HFFc6 (cell line): ENCODE measurements around the gene CLIC5. TPM values are rescaled to one million over a fixed set of nuclear protein-coding genes. Genes with fewer than 3 reads are reported as not detected.

Experiments used
- DNase-seq: peaks from one replicate; pipeline ENCODE4 v3.0.0-alpha.2; 2018
- H3K27ac Mint-ChIP-seq: 2 replicates; pipeline ENCODE4 v1.8.0; 2020; ENCODE audit warnings: mild to moderate bottlenecking, mixed read lengths
- H3K27me3 Mint-ChIP-seq: 2 replicates; pipeline ENCODE4 v1.8.0; 2021; ENCODE audit warnings: mild to moderate bottlenecking, moderate library complexity, mixed read lengths; ENCODE audit not compliant: insufficient read depth
- H3K36me3 Mint-ChIP-seq: 2 replicates; pipeline ENCODE4 v1.8.0; 2021; ENCODE audit warnings: low read depth, mixed read lengths
- H3K4me1 Mint-ChIP-seq: 2 replicates; pipeline ENCODE4 v1.8.0; 2020; ENCODE audit warnings: low read depth, mixed read lengths
- H3K4me3 Mint-ChIP-seq: 2 replicates; pipeline ENCODE4 v1.8.0; 2020; ENCODE audit warnings: mild to moderate bottlenecking, moderate library complexity, mixed read lengths
- H3K9me3 Mint-ChIP-seq: 2 replicates; pipeline ENCODE4 v1.8.0; 2020; ENCODE audit warnings: mild to moderate bottlenecking, mixed read lengths
- total RNA-seq, 6 experiments: library from RNA; stranded (reverse); fragmentation: NEBNext Ultra II Directional; extraction: Animal tissue kit (Norgen Biotek cat#: 25700); gene quantifications; 2 replicates in 1 of 6; 3 replicates in 5 of 6; pipeline ENCODE4 v1.2.3, GENCODE V29; 2021
- TF ChIP-seq, protein P1 (sequence below): fragments of 200-600 bp; sonication (generic); IDR thresholded peaks from 2 replicates; pipeline ENCODE4 v1.5.0; 2021; ENCODE audit warnings: antibody characterized with exemption, mild to moderate bottlenecking

The CLIC5 gene
- total RNA-seq, 6 experiments from 2014 or later: not detected

DNA sequence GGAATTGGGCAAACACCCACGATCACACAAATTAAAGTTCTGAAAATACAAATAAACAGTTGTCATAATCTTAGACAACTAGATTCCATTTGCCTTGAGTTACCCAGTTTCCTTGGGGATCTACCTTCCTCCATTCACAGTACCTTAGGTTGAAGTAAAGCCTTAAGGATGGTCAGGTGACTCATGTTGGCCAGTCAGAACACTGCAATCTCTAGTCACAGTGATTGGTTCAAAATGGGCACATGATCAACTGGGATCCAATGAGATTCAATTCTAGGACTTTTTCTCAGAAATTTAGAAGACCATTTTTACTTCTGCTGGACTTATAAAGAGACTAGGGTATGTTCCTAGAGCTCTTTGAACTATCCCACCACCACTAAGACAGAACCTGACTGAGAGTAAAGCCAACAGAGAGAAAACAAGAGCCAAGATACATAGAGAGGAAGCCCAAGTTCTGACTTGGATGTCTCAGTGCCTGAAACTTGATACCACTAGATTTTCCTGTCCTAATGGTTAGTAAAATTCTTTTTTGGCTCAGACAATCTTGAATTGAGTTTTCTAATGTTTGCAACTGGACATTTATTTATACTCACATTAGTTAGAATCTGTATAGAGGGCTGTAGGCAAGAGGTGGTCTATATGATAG is 8.6 kb upstream of the CLIC5 start:
- TF ChIP-seq, protein P1, sequence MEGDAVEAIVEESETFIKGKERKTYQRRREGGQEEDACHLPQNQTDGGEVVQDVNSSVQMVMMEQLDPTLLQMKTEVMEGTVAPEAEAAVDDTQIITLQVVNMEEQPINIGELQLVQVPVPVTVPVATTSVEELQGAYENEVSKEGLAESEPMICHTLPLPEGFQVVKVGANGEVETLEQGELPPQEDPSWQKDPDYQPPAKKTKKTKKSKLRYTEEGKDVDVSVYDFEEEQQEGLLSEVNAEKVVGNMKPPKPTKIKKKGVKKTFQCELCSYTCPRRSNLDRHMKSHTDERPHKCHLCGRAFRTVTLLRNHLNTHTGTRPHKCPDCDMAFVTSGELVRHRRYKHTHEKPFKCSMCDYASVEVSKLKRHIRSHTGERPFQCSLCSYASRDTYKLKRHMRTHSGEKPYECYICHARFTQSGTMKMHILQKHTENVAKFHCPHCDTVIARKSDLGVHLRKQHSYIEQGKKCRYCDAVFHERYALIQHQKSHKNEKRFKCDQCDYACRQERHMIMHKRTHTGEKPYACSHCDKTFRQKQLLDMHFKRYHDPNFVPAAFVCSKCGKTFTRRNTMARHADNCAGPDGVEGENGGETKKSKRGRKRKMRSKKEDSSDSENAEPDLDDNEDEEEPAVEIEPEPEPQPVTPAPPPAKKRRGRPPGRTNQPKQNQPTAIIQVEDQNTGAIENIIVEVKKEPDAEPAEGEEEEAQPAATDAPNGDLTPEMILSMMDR: no peak
- H3K4me3 Mint-ChIP-seq: no peak overlapping the region
- peaks cover 2% of the 10 kb centered on the region; the same call in 1 of the 2 replicates for H3K27me3 Mint-ChIP-seq
- H3K9me3 Mint-ChIP-seq: no peaks in the 10 kb centered on the region
- no peak overlapping the region for H3K27ac Mint-ChIP-seq
- no peak for DNase-seq
- H3K4me1 Mint-ChIP-seq: no peaks in the 10 kb centered on the region
- H3K36me3 Mint-ChIP-seq: no peaks in the 10 kb centered on the region

DNA sequence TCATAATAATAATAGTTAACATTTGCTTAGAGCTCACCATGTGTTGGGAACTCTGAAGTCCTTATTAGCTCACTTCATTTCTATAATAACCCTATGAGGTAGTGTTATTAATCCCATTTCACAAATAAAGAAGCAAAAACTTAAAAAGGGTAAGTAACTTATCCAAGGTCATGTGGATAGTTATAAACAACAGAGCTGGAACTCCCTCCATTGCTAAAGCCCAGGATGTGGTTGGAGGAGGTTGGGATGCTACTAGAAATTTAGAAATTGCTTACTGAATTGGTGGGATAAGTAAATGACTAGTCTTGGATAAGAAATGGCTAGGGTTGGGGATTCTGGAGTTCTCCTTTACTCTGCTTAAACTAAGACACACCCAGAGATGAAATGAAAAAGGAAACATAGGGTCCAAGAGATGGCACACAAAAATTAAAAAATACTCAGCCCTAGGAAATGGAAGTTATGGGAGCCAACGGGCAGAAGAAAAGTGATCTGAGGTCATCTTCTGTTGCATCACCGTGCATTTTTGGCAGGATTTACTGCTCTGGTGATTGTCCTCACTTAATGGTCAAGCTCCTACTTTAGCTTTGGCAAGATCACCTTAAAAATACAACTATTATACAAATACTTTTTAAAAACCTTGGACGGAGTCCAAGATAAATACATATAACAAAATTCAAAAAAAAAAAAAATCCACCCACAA is 7.7 kb upstream of the CLIC5 start:
- H3K27ac Mint-ChIP-seq: no peak overlapping the region
- H3K36me3 Mint-ChIP-seq: no peaks in the 10 kb centered on the region
- H3K27me3 Mint-ChIP-seq: peaks cover 2% of the 10 kb centered on the region; the same call in 1 of the 2 replicates
- no peak for DNase-seq
- no peaks in the 10 kb centered on the region for H3K9me3 Mint-ChIP-seq
- H3K4me1 Mint-ChIP-seq: no peaks in the 10 kb centered on the region
- H3K4me3 Mint-ChIP-seq: no peak overlapping the region
- TF ChIP-seq, protein P1: no peak

DNA sequence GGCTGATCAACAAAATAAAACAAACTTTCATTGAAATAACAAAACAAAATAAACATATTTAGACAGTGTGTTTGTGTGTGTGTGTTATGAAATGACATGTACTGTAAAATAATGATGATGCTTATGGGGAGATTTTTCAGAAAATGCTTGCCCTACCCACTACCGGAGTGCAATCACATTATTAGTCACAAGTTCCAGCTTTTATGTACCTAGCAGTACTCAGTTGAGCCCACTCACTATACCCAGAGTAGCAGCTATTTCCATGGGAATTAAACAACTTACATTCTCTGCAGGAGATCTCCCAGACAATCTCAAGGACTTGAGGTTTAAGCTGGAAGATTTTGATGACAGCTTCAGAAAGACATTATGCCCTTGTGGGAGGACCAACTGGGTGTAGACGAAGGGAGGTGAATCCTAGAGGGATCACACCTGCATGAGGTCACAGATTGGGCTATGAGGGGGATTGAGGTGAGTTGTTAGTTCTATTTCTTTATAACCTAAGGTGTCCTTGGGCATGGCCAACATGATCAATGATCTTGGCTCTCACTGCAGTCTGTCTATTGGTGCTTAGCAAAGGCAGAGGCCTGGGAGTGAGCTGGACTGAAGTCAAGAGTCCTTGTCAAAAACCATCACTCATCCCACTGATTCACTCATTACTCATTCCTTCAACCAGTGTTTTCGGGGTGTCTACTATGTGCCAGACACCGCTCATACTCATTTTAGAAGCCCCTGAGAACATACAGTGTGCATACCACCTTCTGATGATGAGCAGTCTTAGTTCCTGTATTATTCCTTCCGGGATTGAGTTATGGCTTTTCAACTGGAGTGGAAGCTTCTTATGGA is 6.7 kb upstream of the CLIC5 start:
- TF ChIP-seq, protein P1: no peak
- no peak overlapping the region for H3K27ac Mint-ChIP-seq
- H3K27me3 Mint-ChIP-seq: peaks cover 12% of the 10 kb centered on the region; the same call in 1 of the 2 replicates
- H3K9me3 Mint-ChIP-seq: no peaks in the 10 kb centered on the region
- DNase-seq: no peak
- H3K4me3 Mint-ChIP-seq: no peak overlapping the region
- no peaks in the 10 kb centered on the region for H3K36me3 Mint-ChIP-seq
- H3K4me1 Mint-ChIP-seq: no peaks in the 10 kb centered on the region

DNA sequence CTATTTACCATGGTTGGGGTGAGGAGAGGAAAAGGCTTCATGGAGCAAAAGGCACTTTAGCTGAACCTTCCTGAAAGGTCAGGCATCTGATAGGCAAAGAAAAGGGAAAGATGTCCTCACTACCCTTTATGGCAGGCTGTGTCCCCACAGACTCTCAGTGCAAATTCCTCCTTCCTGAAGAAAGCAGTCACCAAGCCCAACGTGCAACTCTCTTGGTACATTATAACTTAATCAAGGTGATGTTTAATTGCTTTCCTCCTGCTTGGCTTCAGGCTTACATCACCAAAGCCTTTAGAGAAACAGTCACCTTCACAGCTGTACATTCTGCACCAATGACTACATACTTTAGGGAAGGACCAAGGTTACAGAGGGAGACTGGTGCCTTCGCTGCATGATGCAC is 2.1 kb upstream of the CLIC5 start:
- Mint-ChIP-seq H3K9me3 (no peaks in the 10 kb centered on the region), H3K4me1 (peaks cover 6% of the 10 kb centered on the region), H3K4me3 (no peak overlapping the region), H3K36me3 (peaks cover 6% of the 10 kb centered on the region; the same call in 1 of the 2 replicates), H3K27ac (no peak overlapping the region), H3K27me3 (peaks cover 27% of the 10 kb centered on the region)
- no peak for DNase-seq
- TF ChIP-seq, protein P1: no peak

DNA sequence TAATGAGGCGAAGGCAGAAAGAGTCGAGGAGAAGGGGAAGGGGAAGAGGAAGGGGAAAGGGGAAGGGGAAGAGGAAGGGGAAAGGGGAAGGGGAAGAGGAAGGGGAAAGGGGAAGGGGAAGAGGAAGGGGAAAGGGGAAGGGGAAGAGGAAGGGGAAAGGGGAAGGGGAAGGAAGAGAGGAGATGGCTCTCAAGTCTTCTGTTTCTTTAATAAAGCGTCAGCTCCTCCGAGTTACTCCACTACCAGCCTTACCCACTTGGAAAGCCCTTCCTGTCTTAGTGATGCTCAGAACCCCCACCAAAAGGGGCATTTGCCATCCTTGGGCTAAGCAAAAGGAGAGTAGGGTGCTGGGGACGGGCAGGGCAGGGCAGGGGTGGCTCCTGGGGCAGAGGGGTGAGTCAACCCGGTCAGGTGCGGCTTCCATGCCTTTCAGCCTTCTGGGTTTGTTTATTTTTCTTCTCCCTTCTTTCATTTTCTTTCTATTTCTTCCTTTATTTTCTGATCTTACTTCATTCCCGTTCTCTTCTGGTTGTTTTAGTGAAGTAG is 476 bp upstream of the CLIC5 start:
- Mint-ChIP-seq H3K4me1 (peaks cover 6% of the 10 kb centered on the region), H3K27ac (no peak overlapping the region), H3K9me3 (no peaks in the 10 kb centered on the region), H3K27me3 (peaks cover 27% of the 10 kb centered on the region), H3K4me3 (no peak overlapping the region), H3K36me3 (peaks cover 6% of the 10 kb centered on the region; the same call in 1 of the 2 replicates)
- DNase-seq: no peak
- TF ChIP-seq, protein P1: no peak
